Endothelial cell of umbilical vein (primary cell): ENCODE data around the gene FAM47B. TPM values are rescaled to one million over a fixed set of nuclear protein-coding genes. Genes with fewer than 3 reads are reported as not detected.

Source experiments
- BruUV-seq: library from RNA; stranded (reverse); fragments of 400-500 nt; replicated peaks from 2 replicates; lab custom pipeline; 2021; lab: Mats Ljungman, UMichigan
- CTCF ChIA-PET: fragments of 300-600, 350-600 bp; sonication (Branson Sonifier 250); formaldehyde crosslinking; loops from one replicate; lab custom pipeline; 2021; ENCODE audit warnings: antibody characterized with exemption, inconsistent platforms; lab: Charles Lee
- POLR2A ChIA-PET: fragments of 300-600, 350-600 bp; sonication (Branson Sonifier 250); formaldehyde crosslinking; loops from one replicate; lab custom pipeline; 2021; ENCODE audit warnings: antibody characterized with exemption, inconsistent platforms; lab: Charles Lee
- DNase-seq: peaks from one replicate; pipeline ENCODE4 v3.0.0-alpha.2; 2011; ENCODE audit warnings: low read depth, low spot score
- FAIRE-seq: peaks from 2 replicates; lab custom pipeline; 2011; peaks lifted over from hg19 to GRCh38; lab: Jason Lieb, UNC
- H2AFZ ChIP-seq: 2 replicates; pipeline ENCODE4 v1.6.0; 2012; ENCODE audit warnings: low read depth, low read length, control low read depth, inconsistent platforms
- H3K27ac ChIP-seq: 2 replicates; pipeline ENCODE4 v1.5.1; 2011; ENCODE audit warnings: low read depth, mild to moderate bottlenecking, control low read depth, low read length, moderate library complexity; ENCODE audit not compliant: insufficient read depth
- H3K27me3 ChIP-seq, 2 experiments: 2 replicates each; pipeline versions ENCODE4 v1.6.0 to v1.6.1; 2011; ENCODE audit warnings: low read length in 2 of 2, mixed read lengths in 1 of 2; ENCODE audit not compliant: control insufficient read depth in 2 of 2, insufficient read depth in 2 of 2
- H3K36me3 ChIP-seq, 2 experiments: 2 replicates in 1 of 2; 3 replicates in 1 of 2; pipeline ENCODE4 v1.5.1; 2011; ENCODE audit warnings: low read length in 2 of 2, mild to moderate bottlenecking in 1 of 2, moderate library complexity in 1 of 2; ENCODE audit not compliant: control insufficient read depth in 2 of 2, insufficient read depth in 2 of 2; ENCODE audit errors: extremely low read depth in 1 of 2
- H3K4me1 ChIP-seq: 3 replicates; pipeline ENCODE4 v1.5.1; 2011; ENCODE audit warnings: mild to moderate bottlenecking, low read length; ENCODE audit not compliant: control insufficient read depth, insufficient read depth; ENCODE audit errors: extremely low read depth
- H3K4me2 ChIP-seq: 2 replicates; pipeline ENCODE4 v1.6.1; 2011; ENCODE audit warnings: low read length, control low read depth, mixed read lengths; ENCODE audit not compliant: insufficient read depth
- H3K4me3 ChIP-seq, 3 experiments: fragments of 200-600 bp in 1 of 3; sonication (generic), shearing (Covaris generic) in 1 of 3; replicated peaks in 1 of 3; 2 replicates each; pipeline ENCODE4 v1.5.1; 2011 to 2016; ENCODE audit warnings: control low read depth in 3 of 3, low read length in 3 of 3, mild to moderate bottlenecking in 2 of 3, inconsistent platforms in 1 of 3, low read depth in 1 of 3, moderate library complexity in 1 of 3; ENCODE audit not compliant: insufficient read depth in 1 of 3
- H3K79me2 ChIP-seq: 2 replicates; pipeline ENCODE4 v1.6.0; 2012; ENCODE audit warnings: low read length, inconsistent platforms; ENCODE audit not compliant: control insufficient read depth, insufficient read depth
- H3K9ac ChIP-seq: replicated peaks from 2 replicates; pipeline ENCODE3; 2011; ENCODE audit warnings: low read length, control low read depth; ENCODE audit not compliant: insufficient read depth; ENCODE audit errors: extremely low read depth
- H3K9me1 ChIP-seq: replicated peaks from 3 replicates; pipeline ENCODE4 v1.6.0; 2011; ENCODE audit warnings: mild to moderate bottlenecking, low read length; ENCODE audit not compliant: control insufficient read depth, insufficient read depth; ENCODE audit errors: extremely low read depth
- H3K9me3 ChIP-seq: replicated peaks from 2 replicates; pipeline ENCODE4 v1.5.1; 2012; ENCODE audit warnings: low read length, inconsistent platforms; ENCODE audit not compliant: control insufficient read depth, insufficient read depth
- H4K20me1 ChIP-seq: replicated peaks from 2 replicates; pipeline ENCODE3; 2011; ENCODE audit warnings: mild to moderate bottlenecking, low read length; ENCODE audit not compliant: control insufficient read depth, insufficient read depth; ENCODE audit errors: extremely low read depth
- CTCF ChIP-seq, 2 donors: IDR thresholded peaks; 1 replicate in 1 of 2; 2 replicates in 1 of 2; pipeline ENCODE4 v1.5.1; 2011; ENCODE audit warnings: low read length in 2 of 2, mild to moderate bottlenecking in 2 of 2, moderate library complexity in 2 of 2, control low read depth in 1 of 2, inconsistent platforms in 1 of 2, low read depth in 1 of 2; ENCODE audit not compliant: insufficient read depth in 1 of 2; ENCODE audit errors: extremely low read depth in 1 of 2
- EZH2 ChIP-seq: IDR thresholded peaks from 2 replicates; pipeline ENCODE4 v1.6.1; 2012; ENCODE audit warnings: borderline replicate concordance, low read depth, mild to moderate bottlenecking, moderate library complexity, low read length, inconsistent platforms; ENCODE audit not compliant: severe bottlenecking
- FOS ChIP-seq: IDR thresholded peaks from 2 replicates; pipeline ENCODE4 v1.6.1; 2011; ENCODE audit warnings: mild to moderate bottlenecking, low read length, moderate library complexity, borderline replicate concordance; ENCODE audit not compliant: insufficient read depth
- GATA2 ChIP-seq: IDR thresholded peaks from 2 replicates; pipeline ENCODE4 v1.7.0; 2011; ENCODE audit warnings: low read depth, mild to moderate bottlenecking, moderate library complexity, mixed read lengths, low read length; ENCODE audit not compliant: insufficient read length, insufficient read depth
- JUN ChIP-seq: IDR thresholded peaks from 2 replicates; pipeline ENCODE4 v1.6.1; 2011; ENCODE audit warnings: borderline replicate concordance, low read depth; ENCODE audit not compliant: insufficient read length, insufficient read depth
- MAX ChIP-seq: IDR thresholded peaks from 2 replicates; pipeline ENCODE4 v1.6.1; 2011; ENCODE audit not compliant: insufficient read depth, insufficient read length
- MYC ChIP-seq: IDR thresholded peaks from one replicate; pipeline ENCODE4 v1.6.1; 2011; ENCODE audit warnings: mild to moderate bottlenecking, low read depth, low read length
- POLR2A ChIP-seq: IDR thresholded peaks from 2 replicates; pipeline ENCODE4 v1.6.1; 2012; ENCODE audit warnings: low read depth, mild to moderate bottlenecking, control low read depth, low read length
- POLR2AphosphoS5 ChIP-seq: IDR thresholded peaks from 2 replicates; pipeline ENCODE4 v1.6.1; 2012; ENCODE audit warnings: low read depth, mild to moderate bottlenecking, control low read depth, low read length, moderate library complexity; ENCODE audit not compliant: insufficient read depth
- dilution Hi-C: fragments of 300-500 bp; cut with MboI; formaldehyde crosslinking; loops from one replicate; pipeline ENCODE4 v1.15.0; 2019; ENCODE audit warnings: low sequenced_read_pairs; ENCODE audit not compliant: extremely low pct_ligation_motif_present
- intact Hi-C: fragments of 100-400 bp; cut with micrococcal nuclease; formaldehyde crosslinking; loops from one replicate; pipeline ENCODE4 v1.10.0; 2022
- polyA plus RNA-seq, 4 experiments: library from polyadenylated mRNA; depleted of rRNA in 3 of 4; stranded (reverse) in 3 of 4; unstranded in 1 of 4; fragments of >200 nt; gene quantifications; 2 replicates each; pipeline versions ENCODE4 v1.2.1 to v1.2.3, GENCODE V29; 2011 to 2012; ENCODE audit warnings: missing spikeins in 1 of 4
- total RNA-seq: library from RNA; stranded (reverse); gene quantifications from 2 replicates; pipeline ENCODE4 v1.2.3, GENCODE V29; 2021

The FAM47B gene
- total and polyA plus RNA-seq, 2 donors (not counting 3 experiments of a cell fraction or from before 2014, with no cell fraction given), result not detected

- no peaks in the 10 kb centered on the region for H3K79me2 ChIP-seq
- H3K4me2 ChIP-seq, result peak overlapping the region; percentile 42
- no peaks in the 10 kb centered on the region for H4K20me1 ChIP-seq
- POLR2A ChIA-PET, result no interaction called here
- peak; percentile 51 for DNase-seq
- TF ChIP-seq MAX (no peak), MYC (no peak), CTCF (IDR thresholded peaks at IDR 0.05; ENCODE audit: extremely low read depth in 1 of 2, insufficient read depth in 1 of 2, low read depth in 1 of 2, low read length in 2 of 2) (no peak), EZH2 (no peak), GATA2 (no peak), POLR2AphosphoS5 (no peak), POLR2A (no peak), JUN (peak; percentile 51), FOS (peak; percentile 34)
- no TSS peak for BruUV-seq
- H2AFZ ChIP-seq, result no peak overlapping the region
- no peaks in the 10 kb centered on the region for H3K9me3 ChIP-seq
- H3K36me3 ChIP-seq, result no peaks in the 10 kb centered on the region
- peak overlapping the region; percentile 48 for H3K27ac ChIP-seq
- peak; percentile 70 for FAIRE-seq
- H3K4me3 ChIP-seq, result no peak overlapping the region
- dilution Hi-C loops (no loop called here), intact Hi-C loops (loop anchor here (2.0 to 5.0 kb wide), 2 partner anchors 300 to 372 kb away; partner anchors contain the start of gene TMEM47)
- peak overlapping the region; percentile 37 for H3K9ac ChIP-seq
- no peaks in the 10 kb centered on the region for H3K9me1 ChIP-seq
- CTCF ChIA-PET, result no interaction called here
- H3K27me3 ChIP-seq, result no peaks in the 10 kb centered on the region
- H3K4me1 ChIP-seq, result peaks cover 10% of the 10 kb centered on the region
These were observed 14.3 kb downstream of the FAM47B start for GRCh38 chrX:34956916-34957315.
